ENCODE results near the gene TMEM201. TPM values are rescaled to one million over a fixed set of nuclear protein-coding genes. Genes with fewer than 3 reads are reported as not detected.

TMEM201 gene
- total RNA-seq, 1 donor from 2014 or later = 14.4 TPM

DNA sequence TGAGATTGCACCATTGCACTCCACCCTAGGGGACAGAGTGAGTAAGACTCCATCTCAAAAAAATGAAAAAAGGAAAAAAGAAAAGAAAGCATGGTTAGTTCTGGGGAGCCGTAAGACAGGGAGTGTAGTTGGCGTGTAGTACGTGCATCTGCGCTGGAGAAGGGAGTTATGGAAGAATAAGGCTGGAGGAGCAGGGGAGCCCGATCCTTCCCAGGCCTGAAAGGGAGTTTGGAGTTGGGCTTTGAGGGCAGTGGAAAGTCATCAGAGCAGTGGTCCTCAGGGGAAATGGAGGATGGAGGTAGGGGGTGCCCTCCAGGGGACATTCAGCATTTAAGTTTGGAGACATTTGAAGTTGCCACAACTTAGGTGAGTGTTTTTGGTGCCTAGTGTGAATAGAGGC lies 11.3 kb upstream of the TMEM201 start:
- DNase-seq = no peak

- DNase-seq = no peak
These were observed 7.8 kb upstream of the TMEM201 start for GRCh38 chr1:9580942-9581341.

GRCh38 chr1:9586147-9586766 lies 2.5 kb upstream of the TMEM201 start:
- DNase-seq = no peak

- DNase-seq = peak; percentile 53
These were observed 520 bp downstream of the TMEM201 start for GRCh38 chr1:9589144-9589718.

GRCh38 chr1:9589719-9590157 lies 1.0 kb downstream of the TMEM201 start:
- DNase-seq = no peak

DNA sequence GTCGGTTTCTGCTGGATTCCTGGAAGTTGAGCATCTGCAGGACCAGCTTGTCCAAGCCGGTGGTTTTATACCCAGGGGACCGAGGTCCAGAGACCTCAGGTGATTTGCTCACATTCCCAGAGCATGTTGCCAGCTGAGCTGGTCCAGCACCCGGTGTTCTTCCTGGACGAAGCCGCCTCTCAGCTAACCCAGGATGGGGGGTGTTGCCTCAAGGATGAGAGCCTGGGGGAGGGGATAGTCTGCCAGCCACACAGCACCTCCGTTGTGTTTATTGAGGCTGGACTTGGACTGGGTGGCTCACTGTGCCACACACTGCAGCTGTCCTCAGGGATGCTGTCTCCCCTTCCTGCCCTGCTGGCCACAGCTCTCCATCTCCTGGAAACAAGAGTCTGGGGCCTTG lies 1.5 kb downstream of the TMEM201 start:
- no peak for DNase-seq

DNA sequence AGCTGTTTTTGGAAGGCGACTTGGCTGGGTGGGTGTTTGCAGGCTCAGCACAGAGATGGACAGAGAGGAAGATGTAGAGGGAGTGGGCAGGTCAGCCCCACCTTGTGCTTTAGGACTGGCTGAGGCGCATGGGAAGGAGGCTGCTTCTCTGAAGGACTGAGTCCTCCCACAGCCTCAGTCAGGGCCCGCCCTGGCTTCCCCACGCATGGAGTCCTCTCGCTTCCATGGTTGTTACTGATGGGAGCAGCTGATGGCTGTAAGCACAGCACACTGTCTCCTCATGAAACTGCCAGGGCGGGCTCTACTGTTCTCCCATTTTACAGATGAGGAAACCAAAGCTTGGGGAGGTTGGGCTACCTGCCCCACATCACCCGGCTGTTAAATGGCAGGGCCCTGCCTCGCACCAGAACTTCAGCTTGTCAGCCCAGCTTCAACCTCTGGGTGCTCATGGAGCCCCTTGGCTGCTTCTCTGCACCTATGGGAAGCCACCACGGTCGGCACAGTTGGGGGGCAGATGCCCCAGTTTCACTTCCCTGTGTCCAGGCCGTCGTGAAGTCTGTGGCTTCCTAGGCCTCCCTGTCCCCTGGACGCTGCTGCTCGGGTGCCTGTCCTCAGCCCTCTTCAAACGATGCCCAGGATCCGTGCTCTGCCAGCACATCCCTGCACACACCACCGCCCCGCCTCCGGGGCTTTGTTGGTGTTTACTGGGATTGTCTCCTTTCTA lies 2.4 kb downstream of the TMEM201 start:
- DNase-seq = peak; percentile 41

GRCh38 chr1:9591669-9592509 lies 3.2 kb downstream of the TMEM201 start:
- peak; percentile 75 for DNase-seq

- no peak for DNase-seq
These were observed 3.9 kb downstream of the TMEM201 start for GRCh38 chr1:9592510-9593075.

GRCh38 chr1:9593147-9593491 lies 4.4 kb downstream of the TMEM201 start:
- DNase-seq = no peak

- DNase-seq = peak; percentile 91
These were observed 5.1 kb downstream of the TMEM201 start for GRCh38 chr1:9593492-9594465.

- no peak for DNase-seq
These were observed 5.9 kb downstream of the TMEM201 start for GRCh38 chr1:9594471-9595155.

GRCh38 chr1:9595156-9595967 lies 6.7 kb downstream of the TMEM201 start:
- peak; percentile 75 for DNase-seq

DNA sequence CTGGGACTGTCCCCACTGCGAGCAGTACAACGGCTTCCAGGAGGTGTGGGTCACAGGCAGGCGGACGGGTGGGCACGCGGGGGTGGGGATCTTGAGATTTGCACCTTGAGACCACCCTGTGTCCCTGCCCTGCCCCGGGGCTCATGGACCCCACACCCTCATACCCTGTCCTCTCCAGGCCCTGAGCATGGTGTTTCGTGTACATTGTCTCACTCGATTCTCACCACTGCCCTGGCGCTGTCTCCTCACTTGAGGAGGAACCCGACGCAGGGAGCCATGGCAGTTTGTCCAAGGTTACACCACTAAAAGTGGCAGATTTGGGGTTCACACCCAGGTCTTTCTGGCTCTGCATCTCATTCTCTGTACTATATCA lies 7.2 kb downstream of the TMEM201 start:
- DNase-seq = no peak

GRCh38 chr1:9596415-9597123 lies 7.9 kb downstream of the TMEM201 start:
- DNase-seq = peak; percentile 62

DNA sequence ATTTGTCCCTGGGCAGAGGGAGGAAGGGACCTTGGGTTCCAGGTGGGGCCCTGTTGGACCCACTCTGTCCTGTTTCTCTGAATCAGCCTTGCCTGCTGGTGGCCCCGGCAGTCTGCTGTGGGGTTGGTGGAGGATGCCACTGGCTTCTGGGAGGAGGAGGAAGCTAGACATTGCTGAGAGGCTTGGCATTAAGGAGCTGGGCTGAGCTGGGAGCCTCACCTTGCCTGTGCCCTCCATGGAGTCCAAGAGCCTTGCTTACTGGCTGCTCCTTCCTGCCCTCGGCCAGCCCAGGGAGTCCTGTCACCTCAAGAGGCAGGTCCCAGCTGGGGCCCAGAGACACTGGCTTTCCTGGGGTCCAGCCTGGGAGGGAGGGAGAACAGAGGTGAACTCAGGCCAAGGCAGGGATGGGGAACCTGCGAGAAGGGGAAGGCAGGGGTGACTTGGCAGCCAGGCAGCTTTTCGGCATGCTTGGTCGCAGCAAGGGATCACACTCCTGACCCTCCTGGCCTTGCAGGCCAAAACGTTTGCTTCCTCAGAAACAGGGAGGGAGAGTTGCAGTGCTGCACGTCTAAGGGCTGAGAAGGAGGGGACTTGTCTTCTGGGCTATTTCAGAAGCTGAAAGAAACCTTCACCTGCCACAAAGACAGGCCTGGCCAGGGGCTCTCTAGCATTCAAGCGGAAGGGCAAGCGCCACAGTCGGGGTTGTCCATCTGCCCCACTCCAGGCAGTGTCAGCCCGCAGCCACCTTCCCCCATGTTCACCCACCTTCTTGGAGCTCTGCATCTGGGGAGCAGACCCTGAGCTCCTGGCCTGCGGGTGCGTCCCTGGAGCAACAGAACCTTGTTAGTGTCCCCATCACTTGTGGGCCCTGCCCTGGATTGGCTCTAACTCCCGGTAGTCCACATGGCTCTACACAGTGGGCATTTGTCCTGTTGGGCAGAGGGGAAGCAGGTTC lies 8.9 kb downstream of the TMEM201 start:
- no peak for DNase-seq

GRCh38 chr1:9598316-9598700 lies 9.6 kb downstream of the TMEM201 start:
- no peak for DNase-seq

GRCh38 chr1:9599741-9600140 lies 11.0 kb downstream of the TMEM201 start:
- DNase-seq = no peak

Measured in tongue (tissue), 2 donors.